ENCODE measurements around the gene OR2L3.

- TF ChIP-seq, protein P1, sequence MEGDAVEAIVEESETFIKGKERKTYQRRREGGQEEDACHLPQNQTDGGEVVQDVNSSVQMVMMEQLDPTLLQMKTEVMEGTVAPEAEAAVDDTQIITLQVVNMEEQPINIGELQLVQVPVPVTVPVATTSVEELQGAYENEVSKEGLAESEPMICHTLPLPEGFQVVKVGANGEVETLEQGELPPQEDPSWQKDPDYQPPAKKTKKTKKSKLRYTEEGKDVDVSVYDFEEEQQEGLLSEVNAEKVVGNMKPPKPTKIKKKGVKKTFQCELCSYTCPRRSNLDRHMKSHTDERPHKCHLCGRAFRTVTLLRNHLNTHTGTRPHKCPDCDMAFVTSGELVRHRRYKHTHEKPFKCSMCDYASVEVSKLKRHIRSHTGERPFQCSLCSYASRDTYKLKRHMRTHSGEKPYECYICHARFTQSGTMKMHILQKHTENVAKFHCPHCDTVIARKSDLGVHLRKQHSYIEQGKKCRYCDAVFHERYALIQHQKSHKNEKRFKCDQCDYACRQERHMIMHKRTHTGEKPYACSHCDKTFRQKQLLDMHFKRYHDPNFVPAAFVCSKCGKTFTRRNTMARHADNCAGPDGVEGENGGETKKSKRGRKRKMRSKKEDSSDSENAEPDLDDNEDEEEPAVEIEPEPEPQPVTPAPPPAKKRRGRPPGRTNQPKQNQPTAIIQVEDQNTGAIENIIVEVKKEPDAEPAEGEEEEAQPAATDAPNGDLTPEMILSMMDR (IDR thresholded peaks at IDR 0.05), result no peak
- no peak for TF ChIP-seq POLR2A (IDR thresholded peaks at IDR 0.05)
Measured at GRCh38 chr1:248094884-248095283, 48.2 kb downstream of the OR2L3 start, which contains the start of gene OR2L13.

Measured in prostate gland (tissue), 2 donors.